WTC11 (cell line): ENCODE results near the gene GTF2I. TPM values are rescaled to one million over a fixed set of nuclear protein-coding genes. Genes with fewer than 3 reads are reported as not detected.
A peak's percentile ranks its signal among the peaks of the same experiment; 100 is the strongest.

ENCODE experiments used
- ATAC-seq: fragments of 200-7000 bp; cut with Tn5 transposase; 2 replicates; pipeline ENCODE4 v1.10.0; 2021; ENCODE audit warnings: mild to moderate bottlenecking, moderate library complexity
- CTCF ChIA-PET: fragments of 300-600 bp; sonication (Branson Sonifier 250); formaldehyde crosslinking; loops from one replicate; lab custom pipeline; 2021; ENCODE audit warnings: antibody characterized with exemption; lab: Charles Lee
- POLR2A ChIA-PET: fragments of 350-600 bp; sonication (Branson Sonifier 250); formaldehyde crosslinking; loops from one replicate; lab custom pipeline; 2021; ENCODE audit warnings: antibody characterized with exemption; lab: Charles Lee
- DNase-seq: peaks from one replicate; pipeline ENCODE4 v3.0.0; 2021; ENCODE audit warnings: low spot score
- H3K27ac Mint-ChIP-seq: 2 replicates; pipeline ENCODE4 v1.8.0; 2021; ENCODE audit warnings: mixed read lengths
- H3K27me3 Mint-ChIP-seq: 2 replicates; pipeline ENCODE4 v1.8.0; 2021; ENCODE audit warnings: low read depth, mild to moderate bottlenecking, moderate library complexity, mixed read lengths
- H3K36me3 Mint-ChIP-seq: 2 replicates; pipeline ENCODE4 v1.8.0; 2021; ENCODE audit warnings: mixed read lengths
- H3K4me1 Mint-ChIP-seq: 2 replicates; pipeline ENCODE4 v1.8.0; 2022; ENCODE audit warnings: mixed read lengths
- H3K4me3 Mint-ChIP-seq: 2 replicates; pipeline ENCODE4 v1.8.0; 2021; ENCODE audit warnings: mild to moderate bottlenecking, moderate library complexity, mixed read lengths
- H3K9me3 Mint-ChIP-seq: 2 replicates; pipeline ENCODE4 v1.8.0; 2021; ENCODE audit warnings: mixed read lengths
- FOXJ3 ChIP-seq: sonication (generic); formaldehyde crosslinking; IDR thresholded peaks from 2 replicates; pipeline ENCODE4 v1.9.0; 2021; ENCODE audit warnings: missing genetic modification reagents, mild to moderate bottlenecking, borderline replicate concordance
- IRF2 ChIP-seq: sonication (generic); formaldehyde crosslinking; IDR thresholded peaks from 2 replicates; pipeline ENCODE4 v1.8.0; 2022; ENCODE audit warnings: low read depth, missing genetic modification reagents, borderline replicate concordance
- MXD4 ChIP-seq: fragments of 250-450 bp; sonication (Bioruptor Pico); IDR thresholded peaks from 2 replicates; pipeline ENCODE4 v1.8.0; 2021; ENCODE audit warnings: mild to moderate bottlenecking, moderate library complexity, borderline replicate concordance
- RORB ChIP-seq: fragments of 250-450 bp; sonication (Bioruptor Pico); IDR thresholded peaks from 2 replicates; pipeline ENCODE4 v1.9.0; 2021; ENCODE audit warnings: mild to moderate bottlenecking
- ZNF121 ChIP-seq: sonication (generic); formaldehyde crosslinking; IDR thresholded peaks from 2 replicates; pipeline ENCODE4 v1.8.0; 2023; ENCODE audit warnings: missing genetic modification reagents
- ZNF138 ChIP-seq: sonication (generic); formaldehyde crosslinking; conservative IDR thresholded peaks from 2 replicates; pipeline ENCODE4 v1.8.1; 2022; ENCODE audit warnings: mild to moderate bottlenecking, moderate library complexity, missing genetic modification reagents
- ZNF219 ChIP-seq: sonication (generic); formaldehyde crosslinking; IDR thresholded peaks from 2 replicates; pipeline ENCODE4 v1.8.0; 2023; ENCODE audit warnings: missing genetic modification reagents, mild to moderate bottlenecking, borderline replicate concordance
- ZNF232 ChIP-seq: sonication (generic); formaldehyde crosslinking; IDR thresholded peaks from 2 replicates; pipeline ENCODE4 v1.8.0; 2022; ENCODE audit warnings: mild to moderate bottlenecking, missing genetic modification reagents
- ZNF317 ChIP-seq: sonication (generic); formaldehyde crosslinking; IDR thresholded peaks from 2 replicates; pipeline ENCODE4 v1.8.1; 2023; ENCODE audit warnings: low read depth, mild to moderate bottlenecking, moderate library complexity, missing genetic modification reagents, borderline replicate concordance
- total RNA-seq: library from RNA; stranded (reverse); gene quantifications from 3 replicates; pipeline ENCODE4 v1.2.3, GENCODE V29; 2021
- TF ChIP-seq, protein P1 (sequence below): sonication (generic); formaldehyde crosslinking; IDR thresholded peaks from 2 replicates; pipeline ENCODE4 v1.8.0; 2022; ENCODE audit warnings: missing genetic modification reagents
- TF ChIP-seq, protein P2 (sequence below): sonication (generic); formaldehyde crosslinking; IDR thresholded peaks from 2 replicates; pipeline ENCODE4 v1.8.1; 2022; ENCODE audit warnings: mild to moderate bottlenecking, missing genetic modification reagents, moderate library complexity, borderline replicate concordance
- TF ChIP-seq, protein P3 (sequence below): sonication (generic); formaldehyde crosslinking; IDR thresholded peaks from 2 replicates; pipeline ENCODE4 v1.8.1; 2023; ENCODE audit warnings: mild to moderate bottlenecking, moderate library complexity, missing genetic modification reagents
- TF ChIP-seq, protein P4 (sequence below): sonication (generic); formaldehyde crosslinking; IDR thresholded peaks from 2 replicates; pipeline ENCODE4 v1.8.0; 2022; ENCODE audit warnings: mild to moderate bottlenecking, missing genetic modification reagents
- TF ChIP-seq, protein P5 (sequence below): sonication (generic); formaldehyde crosslinking; IDR thresholded peaks from 2 replicates; pipeline ENCODE4 v1.8.1; 2022; ENCODE audit warnings: low read depth, missing genetic modification reagents, borderline replicate concordance

GTF2I gene
- total RNA-seq, 1 experiment from 2014 or later = 308 TPM

DNA sequence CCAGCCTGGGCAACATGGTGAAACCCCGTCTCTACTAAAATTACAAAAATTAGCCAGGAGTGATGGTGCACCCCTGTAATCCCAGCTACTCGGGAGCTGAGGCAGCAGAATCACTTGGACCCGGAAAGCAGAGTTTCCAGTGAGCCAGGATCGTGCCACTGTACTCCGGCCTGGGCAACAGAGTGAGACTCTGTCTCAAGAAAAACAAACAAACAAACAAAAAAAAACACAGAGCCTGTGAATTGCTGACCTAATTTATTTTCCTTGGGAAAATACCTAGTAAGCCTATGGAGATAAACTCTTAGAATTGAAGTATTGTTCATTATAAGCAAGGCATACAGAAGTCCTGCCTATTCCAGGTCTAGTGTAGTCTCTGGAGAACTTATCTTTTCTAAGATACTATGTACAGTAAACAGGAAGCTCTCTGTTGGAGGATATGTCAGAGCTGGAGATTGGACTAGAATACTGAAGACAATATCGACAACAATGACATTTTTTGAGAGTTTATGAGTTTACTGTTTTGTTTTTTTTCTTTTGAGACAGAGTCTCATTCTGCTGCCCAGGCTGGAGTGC lies 14.9 kb downstream of the GTF2I start:
- POLR2A ChIA-PET = no interaction called here
- peaks cover 19% of the 10 kb centered on the region for H3K4me1 Mint-ChIP-seq
- CTCF ChIA-PET = no interaction called here
- peaks cover 22% of the 10 kb centered on the region for H3K36me3 Mint-ChIP-seq
- ATAC-seq (no peak), DNase-seq (no peak)
- TF ChIP-seq FOXJ3 (CRISPR knock-in tag) = no peak
- TF ChIP-seq ZNF121 = peak; percentile 7; the same call in 1 of the 2 replicates
- TF ChIP-seq, protein P1, sequence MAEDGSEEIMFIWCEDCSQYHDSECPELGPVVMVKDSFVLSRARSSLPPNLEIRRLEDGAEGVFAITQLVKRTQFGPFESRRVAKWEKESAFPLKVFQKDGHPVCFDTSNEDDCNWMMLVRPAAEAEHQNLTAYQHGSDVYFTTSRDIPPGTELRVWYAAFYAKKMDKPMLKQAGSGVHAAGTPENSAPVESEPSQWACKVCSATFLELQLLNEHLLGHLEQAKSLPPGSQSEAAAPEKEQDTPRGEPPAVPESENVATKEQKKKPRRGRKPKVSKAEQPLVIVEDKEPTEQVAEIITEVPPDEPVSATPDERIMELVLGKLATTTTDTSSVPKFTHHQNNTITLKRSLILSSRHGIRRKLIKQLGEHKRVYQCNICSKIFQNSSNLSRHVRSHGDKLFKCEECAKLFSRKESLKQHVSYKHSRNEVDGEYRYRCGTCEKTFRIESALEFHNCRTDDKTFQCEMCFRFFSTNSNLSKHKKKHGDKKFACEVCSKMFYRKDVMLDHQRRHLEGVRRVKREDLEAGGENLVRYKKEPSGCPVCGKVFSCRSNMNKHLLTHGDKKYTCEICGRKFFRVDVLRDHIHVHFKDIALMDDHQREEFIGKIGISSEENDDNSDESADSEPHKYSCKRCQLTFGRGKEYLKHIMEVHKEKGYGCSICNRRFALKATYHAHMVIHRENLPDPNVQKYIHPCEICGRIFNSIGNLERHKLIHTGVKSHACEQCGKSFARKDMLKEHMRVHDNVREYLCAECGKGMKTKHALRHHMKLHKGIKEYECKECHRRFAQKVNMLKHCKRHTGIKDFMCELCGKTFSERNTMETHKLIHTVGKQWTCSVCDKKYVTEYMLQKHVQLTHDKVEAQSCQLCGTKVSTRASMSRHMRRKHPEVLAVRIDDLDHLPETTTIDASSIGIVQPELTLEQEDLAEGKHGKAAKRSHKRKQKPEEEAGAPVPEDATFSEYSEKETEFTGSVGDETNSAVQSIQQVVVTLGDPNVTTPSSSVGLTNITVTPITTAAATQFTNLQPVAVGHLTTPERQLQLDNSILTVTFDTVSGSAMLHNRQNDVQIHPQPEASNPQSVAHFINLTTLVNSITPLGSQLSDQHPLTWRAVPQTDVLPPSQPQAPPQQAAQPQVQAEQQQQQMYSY (CRISPR knock-in tag) = no peak
- TF ChIP-seq RORB (CRISPR knock-in tag) = no peak
- no peak overlapping the region for H3K4me3 Mint-ChIP-seq
- 0 out of 2 replicates have a peak overlapping the region, but pooled peaks have one; percentile 41 for H3K27ac Mint-ChIP-seq
- H3K9me3 Mint-ChIP-seq = no peaks in the 10 kb centered on the region
- no peaks in the 10 kb centered on the region for H3K27me3 Mint-ChIP-seq

DNA sequence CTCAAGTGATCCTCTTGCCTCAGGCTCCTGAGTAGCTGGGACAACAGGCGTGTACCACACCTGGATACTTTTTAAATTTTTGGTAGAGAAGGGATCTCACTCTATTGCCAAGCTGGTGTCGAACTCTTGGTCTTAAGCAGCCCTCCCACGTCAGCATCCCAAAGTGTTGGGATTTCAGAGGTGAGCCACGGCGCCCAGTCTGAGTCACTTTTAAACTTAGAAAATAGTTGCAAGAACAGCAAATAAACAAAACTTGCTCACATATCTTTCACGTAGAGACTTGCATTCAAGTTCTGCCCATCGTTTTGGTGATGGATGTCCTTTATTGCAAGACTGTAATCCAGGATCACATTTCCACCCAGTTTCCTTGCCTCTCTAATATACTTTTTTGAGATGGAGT lies 16.6 kb downstream of the GTF2I start:
- Mint-ChIP-seq H3K4me1 (peaks cover 16% of the 10 kb centered on the region), H3K27ac (peak overlapping the region; percentile 89; the same call in 1 of the 2 replicates), H3K36me3 (peaks cover 20% of the 10 kb centered on the region), H3K4me3 (no peak overlapping the region), H3K9me3 (no peaks in the 10 kb centered on the region), H3K27me3 (no peaks in the 10 kb centered on the region)
- no peak for ATAC-seq
- TF ChIP-seq ZNF138 (CRISPR knock-in tag) = no peak
- no peak for TF ChIP-seq ZNF219 (CRISPR knock-in tag)
- TF ChIP-seq IRF2 = no peak
- no peak for TF ChIP-seq MXD4
- TF ChIP-seq, protein P2, sequence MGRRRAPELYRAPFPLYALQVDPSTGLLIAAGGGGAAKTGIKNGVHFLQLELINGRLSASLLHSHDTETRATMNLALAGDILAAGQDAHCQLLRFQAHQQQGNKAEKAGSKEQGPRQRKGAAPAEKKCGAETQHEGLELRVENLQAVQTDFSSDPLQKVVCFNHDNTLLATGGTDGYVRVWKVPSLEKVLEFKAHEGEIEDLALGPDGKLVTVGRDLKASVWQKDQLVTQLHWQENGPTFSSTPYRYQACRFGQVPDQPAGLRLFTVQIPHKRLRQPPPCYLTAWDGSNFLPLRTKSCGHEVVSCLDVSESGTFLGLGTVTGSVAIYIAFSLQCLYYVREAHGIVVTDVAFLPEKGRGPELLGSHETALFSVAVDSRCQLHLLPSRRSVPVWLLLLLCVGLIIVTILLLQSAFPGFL (CRISPR knock-in tag) = no peak
- TF ChIP-seq, protein P3, sequence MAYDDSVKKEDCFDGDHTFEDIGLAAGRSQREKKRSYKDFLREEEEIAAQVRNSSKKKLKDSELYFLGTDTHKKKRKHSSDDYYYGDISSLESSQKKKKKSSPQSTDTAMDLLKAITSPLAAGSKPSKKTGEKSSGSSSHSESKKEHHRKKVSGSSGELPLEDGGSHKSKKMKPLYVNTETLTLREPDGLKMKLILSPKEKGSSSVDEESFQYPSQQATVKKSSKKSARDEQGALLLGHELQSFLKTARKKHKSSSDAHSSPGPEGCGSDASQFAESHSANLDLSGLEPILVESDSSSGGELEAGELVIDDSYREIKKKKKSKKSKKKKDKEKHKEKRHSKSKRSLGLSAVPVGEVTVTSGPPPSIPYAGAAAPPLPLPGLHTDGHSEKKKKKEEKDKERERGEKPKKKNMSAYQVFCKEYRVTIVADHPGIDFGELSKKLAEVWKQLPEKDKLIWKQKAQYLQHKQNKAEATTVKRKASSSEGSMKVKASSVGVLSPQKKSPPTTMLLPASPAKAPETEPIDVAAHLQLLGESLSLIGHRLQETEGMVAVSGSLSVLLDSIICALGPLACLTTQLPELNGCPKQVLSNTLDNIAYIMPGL (CRISPR knock-in tag) = no peak
- DNase-seq = no peak
- ChIA-PET CTCF (interaction anchor here (1.6 kb wide), 1 partner anchor 13 kb away, joined by 3 read pairs; no protein-coding TSS in a partner anchor), POLR2A (interaction anchor here (0.5 to 0.6 kb wide), 2 partner anchors 13 to 272 kb away, joined by 3 to 8 read pairs; no protein-coding TSS in a partner anchor)

DNA sequence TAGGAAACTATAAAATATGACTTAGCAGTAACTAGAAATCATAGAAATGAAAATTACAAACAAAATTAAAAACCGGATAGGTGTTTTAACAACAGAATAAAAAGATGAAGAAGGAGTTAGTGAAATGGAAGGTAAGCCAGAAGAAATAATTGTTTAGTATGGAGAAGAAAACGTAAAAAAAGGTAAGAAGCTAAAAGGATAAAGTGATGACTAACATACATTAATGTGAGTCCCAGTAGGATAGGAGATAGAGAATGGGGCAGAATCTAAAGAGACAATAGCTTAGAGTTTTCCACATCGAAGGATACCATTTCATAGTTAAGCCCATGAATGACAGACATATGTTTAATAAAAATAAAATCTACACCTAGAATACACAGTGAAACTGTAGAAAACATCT lies 25.3 kb downstream of the GTF2I start:
- Mint-ChIP-seq H3K36me3 (peaks cover 20% of the 10 kb centered on the region), H3K27ac (no peak overlapping the region), H3K9me3 (no peaks in the 10 kb centered on the region), H3K4me1 (peaks cover 18% of the 10 kb centered on the region), H3K27me3 (no peaks in the 10 kb centered on the region), H3K4me3 (no peak overlapping the region)
- ATAC-seq (no peak), DNase-seq (no peak)
- POLR2A ChIA-PET = interaction anchor here (0.6 kb wide), 1 partner anchor 22 kb away, joined by 4 read pairs; no protein-coding TSS in a partner anchor
- CTCF ChIA-PET = no interaction called here
- TF ChIP-seq ZNF232 (CRISPR knock-in tag) = no peak
- no peak for TF ChIP-seq RORB (CRISPR knock-in tag)
- TF ChIP-seq, protein P3 (CRISPR knock-in tag) = no peak
- TF ChIP-seq, protein P4, sequence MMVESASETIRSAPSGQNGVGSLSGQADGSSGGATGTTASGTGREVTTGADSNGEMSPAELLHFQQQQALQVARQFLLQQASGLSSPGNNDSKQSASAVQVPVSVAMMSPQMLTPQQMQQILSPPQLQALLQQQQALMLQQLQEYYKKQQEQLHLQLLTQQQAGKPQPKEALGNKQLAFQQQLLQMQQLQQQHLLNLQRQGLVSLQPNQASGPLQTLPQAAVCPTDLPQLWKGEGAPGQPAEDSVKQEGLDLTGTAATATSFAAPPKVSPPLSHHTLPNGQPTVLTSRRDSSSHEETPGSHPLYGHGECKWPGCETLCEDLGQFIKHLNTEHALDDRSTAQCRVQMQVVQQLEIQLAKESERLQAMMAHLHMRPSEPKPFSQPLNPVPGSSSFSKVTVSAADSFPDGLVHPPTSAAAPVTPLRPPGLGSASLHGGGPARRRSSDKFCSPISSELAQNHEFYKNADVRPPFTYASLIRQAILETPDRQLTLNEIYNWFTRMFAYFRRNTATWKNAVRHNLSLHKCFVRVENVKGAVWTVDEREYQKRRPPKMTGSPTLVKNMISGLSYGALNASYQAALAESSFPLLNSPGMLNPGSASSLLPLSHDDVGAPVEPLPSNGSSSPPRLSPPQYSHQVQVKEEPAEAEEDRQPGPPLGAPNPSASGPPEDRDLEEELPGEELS (CRISPR knock-in tag) = no peak
- no peak for TF ChIP-seq ZNF138 (CRISPR knock-in tag)
- TF ChIP-seq ZNF219 (CRISPR knock-in tag) = no peak
- TF ChIP-seq, protein P5, sequence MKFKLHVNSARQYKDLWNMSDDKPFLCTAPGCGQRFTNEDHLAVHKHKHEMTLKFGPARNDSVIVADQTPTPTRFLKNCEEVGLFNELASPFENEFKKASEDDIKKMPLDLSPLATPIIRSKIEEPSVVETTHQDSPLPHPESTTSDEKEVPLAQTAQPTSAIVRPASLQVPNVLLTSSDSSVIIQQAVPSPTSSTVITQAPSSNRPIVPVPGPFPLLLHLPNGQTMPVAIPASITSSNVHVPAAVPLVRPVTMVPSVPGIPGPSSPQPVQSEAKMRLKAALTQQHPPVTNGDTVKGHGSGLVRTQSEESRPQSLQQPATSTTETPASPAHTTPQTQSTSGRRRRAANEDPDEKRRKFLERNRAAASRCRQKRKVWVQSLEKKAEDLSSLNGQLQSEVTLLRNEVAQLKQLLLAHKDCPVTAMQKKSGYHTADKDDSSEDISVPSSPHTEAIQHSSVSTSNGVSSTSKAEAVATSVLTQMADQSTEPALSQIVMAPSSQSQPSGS (CRISPR knock-in tag) = no peak
- no peak for TF ChIP-seq ZNF317 (CRISPR knock-in tag)
